AG04450 (cell line): ENCODE data around the gene CSTB. TPM values are rescaled to one million over a fixed set of nuclear protein-coding genes. Genes with fewer than 3 reads are reported as not detected.

Experiments used
- CTCF ChIA-PET: fragments of 300-600, 350-600 bp; formaldehyde crosslinking; extraction: SDS; loops from one replicate; lab custom pipeline; 2022; ENCODE audit warnings: antibody characterized with exemption, inconsistent platforms; lab: Charles Lee
- POLR2A ChIA-PET: fragments of 350-600 bp; formaldehyde crosslinking; extraction: SDS; loops from one replicate; lab custom pipeline; 2021; ENCODE audit warnings: antibody characterized with exemption, inconsistent platforms; lab: Yijun Ruan, JAX
- DNase-seq: peaks from one replicate; pipeline ENCODE4 v3.0.0-alpha.2; 2011; ENCODE audit warnings: low read depth, low spot score
- H3K27ac ChIP-seq: one replicate; pipeline ENCODE4 v1.5.1; 2012; ENCODE audit warnings: low read depth, low read length, control low read depth
- H3K27me3 ChIP-seq: one replicate; pipeline ENCODE4 v1.6.0; 2012; ENCODE audit warnings: low read length; ENCODE audit not compliant: control insufficient read depth, insufficient read depth
- H3K4me3 ChIP-seq: 2 replicates; pipeline ENCODE4 v1.5.1; 2011; ENCODE audit warnings: mild to moderate bottlenecking, low read depth, low read length, control low read depth
- H3K9me3 ChIP-seq: 2 replicates; pipeline ENCODE4 v1.5.1; 2012; ENCODE audit warnings: low read length; ENCODE audit not compliant: control insufficient read depth, insufficient read depth
- polyA plus RNA-seq: library from polyadenylated mRNA; depleted of rRNA; stranded (reverse); fragments of >200 nt; gene quantifications from 2 replicates; pipeline ENCODE4 v1.2.3, GENCODE V29; 2011
- TF ChIP-seq, protein P1 (sequence below): IDR thresholded peaks from 2 replicates; pipeline ENCODE4 v1.5.1; 2011; ENCODE audit warnings: low read depth, low read length, control low read depth, inconsistent platforms

Gene CSTB
- polyA plus RNA-seq, 1 experiment: 54.3 TPM

DNA sequence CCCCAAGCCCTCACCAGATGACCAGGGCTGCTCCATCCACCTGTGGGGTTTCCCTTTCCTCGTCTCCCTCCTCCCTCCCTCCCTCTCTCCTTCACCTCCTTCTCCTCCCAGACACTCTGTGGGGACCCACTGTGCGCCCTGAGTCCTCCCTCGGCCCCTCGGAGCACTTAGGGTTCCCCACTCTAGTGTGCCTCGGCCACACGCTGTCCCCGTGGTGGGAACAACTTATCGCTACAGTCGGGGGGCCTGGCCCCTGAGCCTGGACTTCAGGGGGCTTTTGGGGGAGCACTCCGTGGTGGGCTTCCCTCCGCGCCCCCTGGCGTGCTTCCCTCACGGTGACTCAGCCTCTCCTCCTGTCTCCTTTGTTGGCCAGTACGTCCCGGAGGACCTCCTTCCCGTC lies 27.5 kb downstream of the CSTB start:
- Histone ChIP-seq H3K4me3 (no peak overlapping the region), H3K27ac (no peak overlapping the region), H3K9me3 (no peaks in the 10 kb centered on the region; the same call in 1 of the 2 replicates), H3K27me3 (no peaks in the 10 kb centered on the region)
- POLR2A ChIA-PET: no interaction called here
- CTCF ChIA-PET: no interaction called here
- DNase-seq: no peak
- TF ChIP-seq, protein P1, sequence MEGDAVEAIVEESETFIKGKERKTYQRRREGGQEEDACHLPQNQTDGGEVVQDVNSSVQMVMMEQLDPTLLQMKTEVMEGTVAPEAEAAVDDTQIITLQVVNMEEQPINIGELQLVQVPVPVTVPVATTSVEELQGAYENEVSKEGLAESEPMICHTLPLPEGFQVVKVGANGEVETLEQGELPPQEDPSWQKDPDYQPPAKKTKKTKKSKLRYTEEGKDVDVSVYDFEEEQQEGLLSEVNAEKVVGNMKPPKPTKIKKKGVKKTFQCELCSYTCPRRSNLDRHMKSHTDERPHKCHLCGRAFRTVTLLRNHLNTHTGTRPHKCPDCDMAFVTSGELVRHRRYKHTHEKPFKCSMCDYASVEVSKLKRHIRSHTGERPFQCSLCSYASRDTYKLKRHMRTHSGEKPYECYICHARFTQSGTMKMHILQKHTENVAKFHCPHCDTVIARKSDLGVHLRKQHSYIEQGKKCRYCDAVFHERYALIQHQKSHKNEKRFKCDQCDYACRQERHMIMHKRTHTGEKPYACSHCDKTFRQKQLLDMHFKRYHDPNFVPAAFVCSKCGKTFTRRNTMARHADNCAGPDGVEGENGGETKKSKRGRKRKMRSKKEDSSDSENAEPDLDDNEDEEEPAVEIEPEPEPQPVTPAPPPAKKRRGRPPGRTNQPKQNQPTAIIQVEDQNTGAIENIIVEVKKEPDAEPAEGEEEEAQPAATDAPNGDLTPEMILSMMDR: no peak

DNA sequence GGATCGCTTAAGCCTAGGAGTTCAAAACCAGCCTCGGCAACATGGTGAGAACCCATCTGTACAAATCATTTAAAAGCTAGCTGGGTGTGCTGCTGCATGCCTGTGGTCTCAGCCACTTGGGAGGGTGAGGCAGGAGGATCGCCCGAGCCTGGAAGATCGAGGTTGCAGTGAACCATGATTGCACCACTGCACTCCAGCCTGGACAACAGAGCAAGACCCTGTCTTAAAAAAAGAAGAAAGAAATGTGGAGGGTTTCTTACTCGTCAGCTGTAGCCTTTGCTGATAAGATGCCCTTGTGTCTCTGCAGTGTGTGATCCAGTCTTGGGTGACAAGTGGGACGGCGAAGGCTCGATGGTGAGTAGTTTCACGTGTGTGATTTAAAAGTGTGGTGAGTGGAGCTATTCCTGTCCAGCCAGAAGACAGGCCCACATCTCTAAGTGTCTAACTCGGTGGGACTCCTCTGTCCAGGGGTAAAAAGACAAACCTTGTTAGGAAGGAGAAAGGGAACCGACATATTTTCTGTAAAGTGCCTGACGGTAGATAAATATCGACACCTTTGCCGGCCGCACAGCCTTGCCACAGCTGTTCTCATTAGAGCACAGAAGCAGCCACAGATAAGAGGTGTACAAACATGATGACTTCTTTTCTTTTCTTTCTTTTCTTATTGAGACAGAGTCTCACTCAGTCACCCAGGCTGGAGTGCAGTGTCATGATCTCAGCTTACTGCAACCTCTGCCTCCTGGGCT lies 30.2 kb downstream of the CSTB start:
- DNase-seq: no peak
- no peaks in the 10 kb centered on the region for H3K9me3 ChIP-seq
- ChIA-PET CTCF (interaction anchor here (0.5 to 0.7 kb wide), 2 partner anchors 12 to 1061 kb away, joined by 3 read pairs; no protein-coding TSS in a partner anchor), POLR2A (interaction anchor here (1.0 kb wide), 1 partner anchor 12 kb away, joined by 3 read pairs; no protein-coding TSS in a partner anchor)
- TF ChIP-seq, protein P1: no peak
- no peak overlapping the region for H3K27ac ChIP-seq
- H3K27me3 ChIP-seq: no peaks in the 10 kb centered on the region
- no peak overlapping the region for H3K4me3 ChIP-seq

DNA sequence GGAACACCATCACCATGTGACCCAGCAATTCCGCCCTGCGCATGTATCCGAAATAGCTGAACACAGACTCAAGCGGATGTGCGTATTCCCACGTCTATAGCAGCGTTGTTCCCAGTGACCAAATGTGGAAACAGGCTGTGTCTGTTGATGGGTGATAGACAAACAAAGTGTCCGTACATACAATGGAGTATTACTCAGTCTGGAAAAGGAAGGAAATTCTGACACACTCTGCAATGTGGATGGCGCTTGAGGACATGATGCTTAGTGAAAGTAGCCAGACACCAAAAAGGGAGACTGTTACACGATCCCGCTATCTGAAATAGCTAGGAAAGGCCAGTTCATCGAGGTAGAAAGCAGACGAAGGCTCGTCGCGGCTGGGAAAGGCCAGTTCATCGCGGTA lies 31.4 kb downstream of the CSTB start:
- ChIA-PET POLR2A (interaction anchor here (0.6 kb wide), 1 partner anchor 9 kb away, joined by 3 read pairs; no protein-coding TSS in a partner anchor), CTCF (no interaction called here)
- TF ChIP-seq, protein P1: no peak
- H3K9me3 ChIP-seq: no peaks in the 10 kb centered on the region; the same call in 1 of the 2 replicates
- no peak for DNase-seq
- H3K4me3 ChIP-seq: no peak overlapping the region
- no peaks in the 10 kb centered on the region for H3K27me3 ChIP-seq
- no peak overlapping the region for H3K27ac ChIP-seq

DNA sequence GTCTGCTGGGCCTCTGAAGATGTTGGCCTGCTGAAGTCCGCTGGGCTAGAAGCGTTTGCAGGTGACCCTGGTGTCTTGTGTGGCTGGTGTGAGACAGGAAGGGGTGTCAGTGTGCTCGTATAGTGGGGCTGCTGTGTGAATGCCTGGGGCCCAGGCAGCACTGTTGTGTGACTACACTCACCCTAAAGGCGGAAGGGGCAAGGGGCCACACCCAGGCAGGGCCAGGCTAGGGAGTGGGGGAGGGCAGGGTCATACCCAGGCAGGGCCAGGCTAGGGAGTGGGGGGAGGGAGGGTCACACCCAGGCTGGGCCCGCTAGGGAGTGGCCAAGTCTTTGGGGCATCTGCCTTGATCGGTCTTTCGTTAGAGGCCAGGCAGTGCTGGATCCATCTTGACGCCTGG lies 32.2 kb downstream of the CSTB start:
- H3K27me3 ChIP-seq: no peaks in the 10 kb centered on the region
- H3K9me3 ChIP-seq: no peaks in the 10 kb centered on the region; the same call in 1 of the 2 replicates
- ChIA-PET CTCF (no interaction called here), POLR2A (no interaction called here)
- TF ChIP-seq, protein P1: no peak
- H3K4me3 ChIP-seq: no peak overlapping the region
- no peak for DNase-seq
- H3K27ac ChIP-seq: no peak overlapping the region

DNA sequence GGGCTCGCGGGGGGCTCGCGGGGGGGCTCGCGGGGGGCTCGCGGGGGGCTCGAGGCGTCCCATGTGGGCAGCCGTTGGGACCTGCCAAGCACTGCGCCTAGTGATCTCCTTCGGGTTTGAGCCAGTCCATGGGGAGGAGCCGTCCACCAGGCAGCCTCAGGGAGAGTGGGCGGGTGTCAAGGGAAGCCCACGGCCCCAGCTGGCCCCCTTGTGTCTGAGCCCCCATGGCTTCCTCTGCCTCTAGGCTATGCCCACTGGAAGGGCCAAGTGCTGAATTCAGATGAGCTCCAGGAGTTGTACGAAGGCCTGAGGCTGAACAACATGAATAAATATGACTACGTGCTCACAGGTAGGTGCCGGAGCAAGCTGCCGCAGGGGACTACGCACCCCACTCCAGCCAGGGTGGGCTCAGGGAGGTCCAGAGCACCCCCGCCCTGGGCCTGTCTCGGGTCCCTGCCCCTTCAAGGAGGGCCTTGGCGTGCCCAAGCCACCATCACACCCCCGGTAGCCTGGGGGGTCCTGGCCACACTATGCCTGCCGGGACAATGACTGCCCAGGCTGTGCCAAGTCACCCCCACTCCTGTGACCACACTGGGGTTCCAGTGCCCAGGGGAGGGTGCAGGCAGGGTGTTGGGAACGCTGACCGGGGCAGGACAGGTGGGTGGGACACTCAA lies 34.5 kb downstream of the CSTB start:
- CTCF ChIA-PET: interaction anchor here (0.7 kb wide), 1 partner anchor 13 kb away, joined by 3 read pairs; no protein-coding TSS in a partner anchor

More for the DNA sequence above, 34.5 kb downstream of the CSTB start:
- no peaks in the 10 kb centered on the region for H3K27me3 ChIP-seq
- DNase-seq: no peak
- TF ChIP-seq, protein P1: no peak
- POLR2A ChIA-PET: no interaction called here
- H3K4me3 ChIP-seq: no peak overlapping the region
- peaks cover 5% of the 10 kb centered on the region; the same call in 1 of the 2 replicates for H3K9me3 ChIP-seq
- no peak overlapping the region for H3K27ac ChIP-seq
